ENCODE results near the gene CFAP73.

Gene CFAP73

GRCh38 chr12:113108308-113108707 is 41.2 kb upstream of the CFAP73 start:
- H3K27ac ChIP-seq (ENCODE audit: low read depth, low read length): no peak overlapping the region
- H3K23ac ChIP-seq (ENCODE audit: low read length): no peak overlapping the region
- H3K79me1 ChIP-seq (ENCODE audit: low read length): no peaks in the 10 kb centered on the region
- no peak overlapping the region for H2BK120ac ChIP-seq (ENCODE audit: insufficient read depth, low read length, poor library complexity)
- H3K79me2 ChIP-seq (ENCODE audit: control insufficient read depth, insufficient read depth, low read length, poor library complexity): peaks cover 2% of the 10 kb centered on the region
- no peak overlapping the region for H3K14ac ChIP-seq (ENCODE audit: low read length)
- H3K4ac ChIP-seq (ENCODE audit: low read depth, low read length): no peak overlapping the region
- no peak overlapping the region for H2AK5ac ChIP-seq (ENCODE audit: low read length)
- no peak overlapping the region for H3K18ac ChIP-seq (ENCODE audit: low read length)
- H3K4me1 ChIP-seq (ENCODE audit: control insufficient read depth in 1 of 2, insufficient read depth in 2 of 2, low read length in 2 of 2): peaks cover 3 to 6% of the 10 kb centered on the region in 2 experiments
- H2AFZ ChIP-seq (ENCODE audit: insufficient read depth, low read length, poor library complexity): no peak overlapping the region
- H3K9me3 ChIP-seq (ENCODE audit: insufficient read depth, low read depth, low read length): peaks cover 7% of the 10 kb centered on the region
- H4K91ac ChIP-seq (ENCODE audit: low read depth, low read length): no peak overlapping the region
- no peak overlapping the region for H4K12ac ChIP-seq (ENCODE audit: low read depth, low read length)
- H3K9ac ChIP-seq (ENCODE audit: low read length): no peak overlapping the region
- H3K36me3 ChIP-seq (ENCODE audit: control insufficient read depth in 1 of 2, insufficient read depth in 2 of 2, low read length in 2 of 2): no peaks in the 10 kb centered on the region
- WGBS (ENCODE audit: extremely low coverage, insufficient coverage, insufficient read length): no CpG with 5 or more reads among the region's 4 CpGs
- H3K27me3 ChIP-seq (ENCODE audit: insufficient read depth, low read length): no peaks in the 10 kb centered on the region
- H2BK5ac ChIP-seq (ENCODE audit: low read depth, low read length, poor library complexity): no peak overlapping the region
- no peak overlapping the region for H3K4me2 ChIP-seq (ENCODE audit: low read length)
- H2BK12ac ChIP-seq (ENCODE audit: low read length): no peak overlapping the region
- H3K4me3 ChIP-seq (ENCODE audit: low read depth, low read length): no peak overlapping the region
- no peak overlapping the region for H4K8ac ChIP-seq (ENCODE audit: low read depth, low read length)
- no peak for DNase-seq

DNA sequence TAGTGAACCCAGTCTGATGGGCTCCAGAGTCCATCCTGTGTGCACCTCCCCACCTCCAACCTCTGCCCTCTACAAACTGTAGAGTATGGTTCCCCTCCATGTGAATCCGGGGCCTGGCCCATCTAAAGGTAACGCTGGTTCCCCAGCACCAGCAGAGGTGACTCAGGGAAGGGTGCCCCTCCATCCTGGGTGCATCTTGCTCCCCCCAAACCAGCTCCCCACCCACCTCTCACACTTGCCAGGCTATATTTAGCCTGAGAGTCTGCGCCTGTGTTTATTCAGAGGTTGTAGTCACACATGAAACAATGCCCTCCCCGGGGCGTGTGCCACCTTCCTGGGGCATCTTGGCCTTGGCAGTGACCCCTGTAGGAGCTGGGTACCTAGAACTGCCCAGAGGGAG is 40.2 kb upstream of the CFAP73 start:
- Histone ChIP-seq H3K4ac (ENCODE audit: low read depth, low read length) (no peak overlapping the region), H3K4me3 (ENCODE audit: low read depth, low read length) (no peak overlapping the region), H3K4me2 (ENCODE audit: low read length) (no peak overlapping the region), H3K23ac (ENCODE audit: low read length) (no peak overlapping the region), H3K4me1 (ENCODE audit: control insufficient read depth in 1 of 2, insufficient read depth in 2 of 2, low read length in 2 of 2) (no peaks in the 10 kb centered on the region), H2BK120ac (ENCODE audit: insufficient read depth, low read length, poor library complexity) (no peak overlapping the region), H4K91ac (ENCODE audit: low read depth, low read length) (no peak overlapping the region), H3K27me3 (ENCODE audit: insufficient read depth, low read length) (no peaks in the 10 kb centered on the region), H3K14ac (ENCODE audit: low read length) (no peak overlapping the region), H2BK5ac (ENCODE audit: low read depth, low read length, poor library complexity) (no peak overlapping the region), H3K79me2 (ENCODE audit: control insufficient read depth, insufficient read depth, low read length, poor library complexity) (peaks cover 2% of the 10 kb centered on the region), H3K9ac (ENCODE audit: low read length) (no peak overlapping the region), H3K79me1 (ENCODE audit: low read length) (no peaks in the 10 kb centered on the region), H2BK12ac (ENCODE audit: low read length) (no peak overlapping the region), H3K18ac (ENCODE audit: low read length) (no peak overlapping the region), H2AK5ac (ENCODE audit: low read length) (no peak overlapping the region), H3K9me3 (ENCODE audit: insufficient read depth, low read depth, low read length) (peaks cover 4% of the 10 kb centered on the region), H4K12ac (ENCODE audit: low read depth, low read length) (no peak overlapping the region), H3K27ac (ENCODE audit: low read depth, low read length) (no peak overlapping the region), H3K36me3 (ENCODE audit: control insufficient read depth in 1 of 2, insufficient read depth in 2 of 2, low read length in 2 of 2) (no peaks in the 10 kb centered on the region), H2AFZ (ENCODE audit: insufficient read depth, low read length, poor library complexity) (no peak overlapping the region), H4K8ac (ENCODE audit: low read depth, low read length) (no peak overlapping the region)
- no peak for DNase-seq
- WGBS (ENCODE audit: extremely low coverage, insufficient coverage, insufficient read length): no CpG with 5 or more reads among the region's 5 CpGs

- Histone ChIP-seq H3K27me3 (ENCODE audit: insufficient read depth, low read length) (no peaks in the 10 kb centered on the region), H4K12ac (ENCODE audit: low read depth, low read length) (no peak overlapping the region), H3K4me3 (ENCODE audit: low read depth, low read length) (no peak overlapping the region), H3K27ac (ENCODE audit: low read depth, low read length) (no peak overlapping the region), H3K79me1 (ENCODE audit: low read length) (no peaks in the 10 kb centered on the region), H3K18ac (ENCODE audit: low read length) (no peak overlapping the region), H3K79me2 (ENCODE audit: control insufficient read depth, insufficient read depth, low read length, poor library complexity) (peaks cover 2% of the 10 kb centered on the region), H2AFZ (ENCODE audit: insufficient read depth, low read length, poor library complexity) (no peak overlapping the region), H2BK5ac (ENCODE audit: low read depth, low read length, poor library complexity) (no peak overlapping the region), H2AK5ac (ENCODE audit: low read length) (no peak overlapping the region), H4K8ac (ENCODE audit: low read depth, low read length) (no peak overlapping the region), H3K9me3 (ENCODE audit: insufficient read depth, low read depth, low read length) (peaks cover 5% of the 10 kb centered on the region), H3K4ac (ENCODE audit: low read depth, low read length) (no peak overlapping the region), H2BK12ac (ENCODE audit: low read length) (no peak overlapping the region), H3K23ac (ENCODE audit: low read length) (no peak overlapping the region), H3K36me3 (ENCODE audit: control insufficient read depth in 1 of 2, insufficient read depth in 2 of 2, low read length in 2 of 2) (no peaks in the 10 kb centered on the region), H2BK120ac (ENCODE audit: insufficient read depth, low read length, poor library complexity) (no peak overlapping the region), H4K91ac (ENCODE audit: low read depth, low read length) (no peak overlapping the region), H3K9ac (ENCODE audit: low read length) (no peak overlapping the region), H3K4me2 (ENCODE audit: low read length) (no peak overlapping the region), H3K14ac (ENCODE audit: low read length) (no peak overlapping the region), H3K4me1 (ENCODE audit: control insufficient read depth in 1 of 2, insufficient read depth in 2 of 2, low read length in 2 of 2) (no peaks in the 10 kb centered on the region)
- no peak for DNase-seq
- WGBS (ENCODE audit: extremely low coverage, insufficient coverage, insufficient read length): no CpG with 5 or more reads among the region's 7 CpGs
Observed at GRCh38 chr12:113109872-113110599, 39.5 kb upstream of the CFAP73 start.

GRCh38 chr12:113111247-113111646 is 38.3 kb upstream of the CFAP73 start:
- Histone ChIP-seq H2AK5ac (ENCODE audit: low read length) (no peak overlapping the region), H3K18ac (ENCODE audit: low read length) (no peak overlapping the region), H4K91ac (ENCODE audit: low read depth, low read length) (no peak overlapping the region), H3K9me3 (ENCODE audit: insufficient read depth, low read depth, low read length) (peaks cover 3% of the 10 kb centered on the region), H3K14ac (ENCODE audit: low read length) (no peak overlapping the region), H3K4ac (ENCODE audit: low read depth, low read length) (no peak overlapping the region), H3K79me2 (ENCODE audit: control insufficient read depth, insufficient read depth, low read length, poor library complexity) (peaks cover 2% of the 10 kb centered on the region), H2BK120ac (ENCODE audit: insufficient read depth, low read length, poor library complexity) (no peak overlapping the region), H3K27ac (ENCODE audit: low read depth, low read length) (no peak overlapping the region), H2BK5ac (ENCODE audit: low read depth, low read length, poor library complexity) (no peak overlapping the region), H2BK12ac (ENCODE audit: low read length) (no peak overlapping the region), H3K79me1 (ENCODE audit: low read length) (no peaks in the 10 kb centered on the region), H3K4me3 (ENCODE audit: low read depth, low read length) (no peak overlapping the region), H3K4me2 (ENCODE audit: low read length) (no peak overlapping the region), H2AFZ (ENCODE audit: insufficient read depth, low read length, poor library complexity) (no peak overlapping the region), H3K27me3 (ENCODE audit: insufficient read depth, low read length) (no peaks in the 10 kb centered on the region), H4K12ac (ENCODE audit: low read depth, low read length) (no peak overlapping the region), H3K36me3 (ENCODE audit: control insufficient read depth in 1 of 2, insufficient read depth in 2 of 2, low read length in 2 of 2) (no peaks in the 10 kb centered on the region), H3K9ac (ENCODE audit: low read length) (no peak overlapping the region), H3K23ac (ENCODE audit: low read length) (no peak overlapping the region), H4K8ac (ENCODE audit: low read depth, low read length) (no peak overlapping the region), H3K4me1 (ENCODE audit: control insufficient read depth in 1 of 2, insufficient read depth in 2 of 2, low read length in 2 of 2) (no peaks in the 10 kb centered on the region)
- DNase-seq: no peak
- no CpG with 5 or more reads among the region's 3 CpGs for WGBS (ENCODE audit: extremely low coverage, insufficient coverage, insufficient read length)
